ENCODE data around the gene OTULINL. TPM values are rescaled to one million over a fixed set of nuclear protein-coding genes. Genes with fewer than 3 reads are reported as not detected.
A peak's percentile ranks its signal among the peaks of the same experiment; 100 is the strongest.

The OTULINL gene
- polyA plus RNA-seq, 2 donors, result 0.45 to 1.4 TPM

GRCh38 chr5:14582797-14583137 lies 1.2 kb downstream of the OTULINL start:
- peaks cover 0 to 6% of the 10 kb centered on the region in 2 donors for H3K4me1 ChIP-seq (ENCODE audit: control insufficient read depth in 2 of 2, insufficient read depth in 2 of 2, low read length in 1 of 2)
- peak overlapping the region; percentile 64 to 92 for H3K4me3 ChIP-seq (ENCODE audit: low read depth in 1 of 2, low read length in 2 of 2)
- H3K27ac ChIP-seq (ENCODE audit: low read depth in 2 of 2, low read length in 1 of 2), result no peak overlapping the region
- no peaks in the 10 kb centered on the region for H3K36me3 ChIP-seq (ENCODE audit: control insufficient read depth in 2 of 2, insufficient read depth in 2 of 2, low read length in 1 of 2)
- 32 to 45% methylated on average over 8 to 9 of the region's 9 CpGs for WGBS, 2 donors
- no peaks in the 10 kb centered on the region for H3K27me3 ChIP-seq (ENCODE audit: control insufficient read depth in 1 of 2, insufficient read depth in 2 of 2, low read length in 2 of 2)
- no peaks in the 10 kb centered on the region for H3K9me3 ChIP-seq (ENCODE audit: control insufficient read depth in 2 of 2, insufficient read depth in 1 of 2, low read depth in 1 of 2, low read length in 1 of 2)

- no peaks in the 10 kb centered on the region for H3K27me3 ChIP-seq (ENCODE audit: control insufficient read depth in 1 of 2, insufficient read depth in 2 of 2, low read length in 2 of 2)
- no peak overlapping the region for H3K4me3 ChIP-seq (ENCODE audit: low read depth in 1 of 2, low read length in 2 of 2)
- WGBS, 2 donors, result 74 to 83% methylated on average over 7 of the region's 7 CpGs
- H3K4me1 ChIP-seq (ENCODE audit: control insufficient read depth in 2 of 2, insufficient read depth in 2 of 2, low read length in 1 of 2), result peaks cover 0 to 6% of the 10 kb centered on the region in 2 donors
- H3K9me3 ChIP-seq (ENCODE audit: control insufficient read depth in 2 of 2, insufficient read depth in 1 of 2, low read depth in 1 of 2, low read length in 1 of 2), result no peaks in the 10 kb centered on the region
- no peak overlapping the region for H3K27ac ChIP-seq (ENCODE audit: low read depth in 2 of 2, low read length in 1 of 2)
- no peaks in the 10 kb centered on the region for H3K36me3 ChIP-seq (ENCODE audit: control insufficient read depth in 2 of 2, insufficient read depth in 2 of 2, low read length in 1 of 2)
Observed at GRCh38 chr5:14584848-14585247, 3.3 kb downstream of the OTULINL start.

- H3K4me3 ChIP-seq (ENCODE audit: low read depth in 1 of 2, low read length in 2 of 2), result no peak overlapping the region
- no peaks in the 10 kb centered on the region for H3K36me3 ChIP-seq (ENCODE audit: control insufficient read depth in 2 of 2, insufficient read depth in 2 of 2, low read length in 1 of 2)
- peaks cover 0 to under 1% of the 10 kb centered on the region in 2 donors for H3K4me1 ChIP-seq (ENCODE audit: control insufficient read depth in 2 of 2, insufficient read depth in 2 of 2, low read length in 1 of 2)
- no peak overlapping the region for H3K27ac ChIP-seq (ENCODE audit: low read depth in 2 of 2, low read length in 1 of 2)
- no peaks in the 10 kb centered on the region for H3K27me3 ChIP-seq (ENCODE audit: control insufficient read depth in 1 of 2, insufficient read depth in 2 of 2, low read length in 2 of 2)
- no peaks in the 10 kb centered on the region for H3K9me3 ChIP-seq (ENCODE audit: control insufficient read depth in 2 of 2, insufficient read depth in 1 of 2, low read depth in 1 of 2, low read length in 1 of 2)
- WGBS, 2 donors, result 90 to 92% methylated on average over 6 of the region's 6 CpGs
Observed at GRCh38 chr5:14587150-14587549, 5.6 kb downstream of the OTULINL start.

- H3K9me3 ChIP-seq (ENCODE audit: control insufficient read depth in 2 of 2, insufficient read depth in 1 of 2, low read depth in 1 of 2, low read length in 1 of 2), result no peaks in the 10 kb centered on the region
- 80 to 81% methylated on average over 2 of the region's 2 CpGs for WGBS, 2 donors
- H3K27me3 ChIP-seq (ENCODE audit: control insufficient read depth in 1 of 2, insufficient read depth in 2 of 2, low read length in 2 of 2), result no peaks in the 10 kb centered on the region
- H3K4me3 ChIP-seq (ENCODE audit: low read depth in 1 of 2, low read length in 2 of 2), result no peak overlapping the region
- H3K36me3 ChIP-seq (ENCODE audit: control insufficient read depth in 2 of 2, insufficient read depth in 2 of 2, low read length in 1 of 2), result no peaks in the 10 kb centered on the region
- H3K27ac ChIP-seq (ENCODE audit: low read depth in 2 of 2, low read length in 1 of 2), result no peak overlapping the region
- no peaks in the 10 kb centered on the region for H3K4me1 ChIP-seq (ENCODE audit: control insufficient read depth in 2 of 2, insufficient read depth in 2 of 2, low read length in 1 of 2)
Observed at GRCh38 chr5:14588145-14588544, 6.6 kb downstream of the OTULINL start.

GRCh38 chr5:14588758-14589543 lies 7.4 kb downstream of the OTULINL start:
- 66 to 71% methylated on average over 10 of the region's 10 CpGs for WGBS, 2 donors
- Histone ChIP-seq H3K27me3 (ENCODE audit: control insufficient read depth in 1 of 2, insufficient read depth in 2 of 2, low read length in 2 of 2) (no peaks in the 10 kb centered on the region), H3K27ac (ENCODE audit: low read depth in 2 of 2, low read length in 1 of 2) (no peak overlapping the region), H3K4me1 (ENCODE audit: control insufficient read depth in 2 of 2, insufficient read depth in 2 of 2, low read length in 1 of 2) (no peaks in the 10 kb centered on the region), H3K4me3 (ENCODE audit: low read depth in 1 of 2, low read length in 2 of 2) (no peak overlapping the region), H3K9me3 (ENCODE audit: control insufficient read depth in 2 of 2, insufficient read depth in 1 of 2, low read depth in 1 of 2, low read length in 1 of 2) (no peaks in the 10 kb centered on the region), H3K36me3 (ENCODE audit: control insufficient read depth in 2 of 2, insufficient read depth in 2 of 2, low read length in 1 of 2) (no peaks in the 10 kb centered on the region)

GRCh38 chr5:14590949-14591348 lies 9.4 kb downstream of the OTULINL start:
- Histone ChIP-seq H3K36me3 (ENCODE audit: control insufficient read depth in 2 of 2, insufficient read depth in 2 of 2, low read length in 1 of 2) (no peaks in the 10 kb centered on the region), H3K9me3 (ENCODE audit: control insufficient read depth in 2 of 2, insufficient read depth in 1 of 2, low read depth in 1 of 2, low read length in 1 of 2) (no peaks in the 10 kb centered on the region), H3K4me1 (ENCODE audit: control insufficient read depth in 2 of 2, insufficient read depth in 2 of 2, low read length in 1 of 2) (no peaks in the 10 kb centered on the region), H3K27ac (ENCODE audit: low read depth in 2 of 2, low read length in 1 of 2) (no peak overlapping the region), H3K27me3 (ENCODE audit: control insufficient read depth in 1 of 2, insufficient read depth in 2 of 2, low read length in 2 of 2) (no peaks in the 10 kb centered on the region), H3K4me3 (ENCODE audit: low read depth in 1 of 2, low read length in 2 of 2) (no peak overlapping the region)
- 63 to 73% methylated on average over 2 of the region's 2 CpGs for WGBS, 2 donors

- no peak overlapping the region for H3K27ac ChIP-seq (ENCODE audit: low read depth in 2 of 2, low read length in 1 of 2)
- no peaks in the 10 kb centered on the region for H3K4me1 ChIP-seq (ENCODE audit: control insufficient read depth in 2 of 2, insufficient read depth in 2 of 2, low read length in 1 of 2)
- H3K27me3 ChIP-seq (ENCODE audit: control insufficient read depth in 1 of 2, insufficient read depth in 2 of 2, low read length in 2 of 2), result no peaks in the 10 kb centered on the region
Observed at GRCh38 chr5:14591548-14591947, 10.0 kb downstream of the OTULINL start.

GRCh38 chr5:14593326-14594021 lies 11.9 kb downstream of the OTULINL start:
- Histone ChIP-seq H3K27me3 (ENCODE audit: control insufficient read depth in 1 of 2, insufficient read depth in 2 of 2, low read length in 2 of 2) (no peaks in the 10 kb centered on the region), H3K4me3 (ENCODE audit: low read depth in 1 of 2, low read length in 2 of 2) (no peak overlapping the region), H3K9me3 (ENCODE audit: control insufficient read depth in 2 of 2, insufficient read depth in 1 of 2, low read depth in 1 of 2, low read length in 1 of 2) (no peaks in the 10 kb centered on the region), H3K4me1 (ENCODE audit: control insufficient read depth in 2 of 2, insufficient read depth in 2 of 2, low read length in 1 of 2) (no peaks in the 10 kb centered on the region), H3K27ac (ENCODE audit: low read depth in 2 of 2, low read length in 1 of 2) (no peak overlapping the region), H3K36me3 (ENCODE audit: control insufficient read depth in 2 of 2, insufficient read depth in 2 of 2, low read length in 1 of 2) (no peaks in the 10 kb centered on the region)
- 70 to 79% methylated on average over 4 of the region's 4 CpGs for whole genome bisulfite sequencing, 2 donors

More at GRCh38 chr5:14591548-14591947, 10.0 kb downstream of the OTULINL start:
- WGBS, 2 donors, result 80 to 92% methylated on average over 2 of the region's 2 CpGs
- H3K9me3 ChIP-seq (ENCODE audit: control insufficient read depth in 2 of 2, insufficient read depth in 1 of 2, low read depth in 1 of 2, low read length in 1 of 2), result no peaks in the 10 kb centered on the region
- H3K36me3 ChIP-seq (ENCODE audit: control insufficient read depth in 2 of 2, insufficient read depth in 2 of 2, low read length in 1 of 2), result no peaks in the 10 kb centered on the region
- H3K4me3 ChIP-seq (ENCODE audit: low read depth in 1 of 2, low read length in 2 of 2), result no peak overlapping the region

- H3K27me3 ChIP-seq (ENCODE audit: control insufficient read depth in 1 of 2, insufficient read depth in 2 of 2, low read length in 2 of 2), result no peaks in the 10 kb centered on the region
- H3K9me3 ChIP-seq (ENCODE audit: control insufficient read depth in 2 of 2, insufficient read depth in 1 of 2, low read depth in 1 of 2, low read length in 1 of 2), result no peaks in the 10 kb centered on the region
- no peak overlapping the region for H3K4me3 ChIP-seq (ENCODE audit: low read depth in 1 of 2, low read length in 2 of 2)
- no peaks in the 10 kb centered on the region for H3K4me1 ChIP-seq (ENCODE audit: control insufficient read depth in 2 of 2, insufficient read depth in 2 of 2, low read length in 1 of 2)
- H3K27ac ChIP-seq (ENCODE audit: low read depth in 2 of 2, low read length in 1 of 2), result peak overlapping the region; percentile 28 to 45
- H3K36me3 ChIP-seq (ENCODE audit: control insufficient read depth in 2 of 2, insufficient read depth in 2 of 2, low read length in 1 of 2), result no peaks in the 10 kb centered on the region
- 69 to 77% methylated on average over 4 of the region's 4 CpGs for WGBS, 2 donors
Observed at GRCh38 chr5:14594378-14595074, 12.9 kb downstream of the OTULINL start.
